Activated CD8-positive, alpha-beta T cell treated with anti-CD3 and anti-CD28 coated beads, Interleukin-2, amount 10 ng/mL, durations not matched to agents 7 days and 5 days (primary cell): ENCODE results near the gene GRID1. TPM values are rescaled to one million over a fixed set of nuclear protein-coding genes. Genes with fewer than 3 reads are reported as not detected.

ENCODE experiments used
- ATAC-seq: fragments of 150-1000 bp; cut with Tn5 transposase; one replicate; pipeline ENCODE4 v1.10.0; 2021; ENCODE audit warnings: moderate library complexity
- CTCF ChIA-PET: fragments of 350-600 bp; sonication (Branson Sonifier 250); formaldehyde crosslinking; loops from one replicate; lab custom pipeline; 2021; ENCODE audit warnings: antibody characterized with exemption; lab: Charles Lee
- POLR2A ChIA-PET: fragments of 350-600 bp; sonication (Branson Sonifier 250); formaldehyde crosslinking; loops from one replicate; lab custom pipeline; 2021; ENCODE audit warnings: antibody characterized with exemption; lab: Charles Lee
- DNase-seq: peaks from one replicate; pipeline ENCODE4 v3.0.0-alpha.2; 2020
- H3K27ac Mint-ChIP-seq: one replicate; pipeline ENCODE4 v1.8.0; 2021; ENCODE audit warnings: mild to moderate bottlenecking, mixed read lengths
- H3K27me3 Mint-ChIP-seq: one replicate; pipeline ENCODE4 v1.8.0; 2021; ENCODE audit warnings: low read depth, mixed read lengths
- H3K36me3 Mint-ChIP-seq: one replicate; pipeline ENCODE4 v1.8.0; 2021; ENCODE audit warnings: low read depth, mixed read lengths
- H3K4me1 Mint-ChIP-seq: one replicate; pipeline ENCODE4 v1.8.0; 2021; ENCODE audit warnings: low read depth, mixed read lengths
- H3K4me3 Mint-ChIP-seq: one replicate; pipeline ENCODE4 v1.8.0; 2021; ENCODE audit warnings: mild to moderate bottlenecking, mixed read lengths
- H3K9me3 Mint-ChIP-seq: one replicate; pipeline ENCODE4 v1.8.0; 2022; ENCODE audit warnings: mixed read lengths; ENCODE audit not compliant: insufficient read depth
- total RNA-seq, 2 experiments: library from RNA; stranded (reverse); gene quantifications; one replicate each; pipeline ENCODE4 v1.2.3, GENCODE V29; 2021

Gene GRID1
- total RNA-seq, 2 experiments from 2014 or later = not detected

DNA sequence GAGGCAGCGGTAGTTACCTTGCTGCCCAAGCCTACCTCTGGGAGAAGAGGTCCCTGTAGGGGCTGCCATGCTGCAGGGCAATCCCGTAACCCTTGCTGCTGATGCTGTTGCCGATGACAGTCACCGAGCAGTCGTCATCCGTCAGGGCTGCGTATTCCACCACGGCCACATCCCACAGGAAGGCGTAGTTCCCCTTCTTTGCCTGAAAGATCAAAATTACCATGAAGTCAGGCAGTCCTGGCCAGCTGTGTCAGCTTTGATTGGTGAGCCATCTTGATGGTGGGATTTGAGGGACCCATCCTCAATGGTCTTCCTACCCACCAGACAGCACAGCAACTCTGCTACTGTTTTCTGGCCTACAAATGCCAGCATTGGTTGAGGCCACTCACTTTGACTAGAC, 746.8 kb downstream of the GRID1 start:
- H3K36me3 Mint-ChIP-seq = no peaks in the 10 kb centered on the region
- no peak overlapping the region for H3K4me3 Mint-ChIP-seq
- H3K27me3 Mint-ChIP-seq = peaks cover 8% of the 10 kb centered on the region
- no peak overlapping the region for H3K27ac Mint-ChIP-seq
- no peaks in the 10 kb centered on the region for H3K9me3 Mint-ChIP-seq
- POLR2A ChIA-PET = no interaction called here
- peaks cover 2% of the 10 kb centered on the region for H3K4me1 Mint-ChIP-seq
- DNase-seq (no peak), ATAC-seq (no peak)
- CTCF ChIA-PET = no interaction called here

DNA sequence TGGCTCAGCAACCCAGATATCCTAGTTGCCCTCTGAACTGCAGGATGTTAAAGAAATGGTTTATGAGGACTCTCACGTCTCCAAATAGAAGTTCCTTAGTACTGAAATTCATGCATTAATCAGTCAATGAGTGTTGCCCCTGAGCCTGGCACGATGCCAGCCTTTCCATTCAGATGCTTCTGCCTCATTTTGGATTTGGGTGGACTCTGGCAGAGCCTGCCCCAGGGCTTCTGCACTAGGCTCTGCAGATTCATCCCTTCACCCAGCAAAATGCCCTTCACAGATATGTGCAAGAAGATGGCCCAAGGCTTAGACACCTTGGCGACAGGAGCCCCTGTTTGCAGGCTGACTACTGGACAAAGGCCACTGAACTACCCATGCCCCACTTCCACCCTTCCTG, 747.8 kb downstream of the GRID1 start:
- CTCF ChIA-PET = no interaction called here
- peaks cover 12% of the 10 kb centered on the region for H3K4me1 Mint-ChIP-seq
- no peak for ATAC-seq
- no peaks in the 10 kb centered on the region for H3K9me3 Mint-ChIP-seq
- no peak overlapping the region for H3K4me3 Mint-ChIP-seq
- H3K27me3 Mint-ChIP-seq = peaks cover 8% of the 10 kb centered on the region
- H3K27ac Mint-ChIP-seq = no peak overlapping the region
- DNase-seq = no peak
- H3K36me3 Mint-ChIP-seq = no peaks in the 10 kb centered on the region
- POLR2A ChIA-PET = no interaction called here

DNA sequence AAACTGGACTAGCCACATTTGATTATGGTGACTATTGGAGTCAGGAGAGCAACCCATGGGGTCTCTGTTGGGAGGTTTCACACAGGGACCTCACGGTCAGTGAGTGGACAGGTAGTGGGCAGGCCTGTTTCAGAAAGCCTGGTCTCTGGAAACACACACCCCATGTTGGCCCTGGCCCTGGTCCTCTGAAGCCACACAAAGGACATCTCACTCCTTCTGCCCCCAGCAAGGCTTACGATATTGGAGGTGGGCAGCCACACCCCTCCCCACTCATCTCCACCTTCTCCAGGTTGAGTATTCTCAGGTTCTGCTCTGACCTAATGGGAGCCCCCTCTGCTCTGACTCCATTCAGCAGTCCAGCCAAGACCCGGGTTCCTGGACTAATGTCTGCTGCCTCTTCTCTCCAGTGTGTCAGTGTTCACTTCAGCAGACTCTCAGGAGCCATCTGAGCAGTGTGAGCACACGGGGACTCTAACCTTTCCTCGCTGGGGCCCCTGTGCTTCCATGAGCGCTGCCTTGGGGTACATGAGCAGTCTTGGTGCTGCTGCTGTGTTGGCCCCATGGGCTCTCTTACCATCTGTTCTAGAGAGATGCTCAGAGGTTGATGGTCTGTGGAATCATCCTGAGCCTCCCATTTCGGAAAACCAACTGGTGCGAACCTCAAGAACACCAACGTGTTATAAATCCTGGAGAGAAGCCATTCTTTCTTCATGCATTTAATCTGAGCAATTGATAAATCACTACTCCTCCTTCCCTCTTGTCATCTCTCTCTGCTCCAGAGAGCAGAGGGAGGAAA, 748.6 kb downstream of the GRID1 start:
- POLR2A ChIA-PET = no interaction called here
- Mint-ChIP-seq H3K4me3 (no peak overlapping the region), H3K36me3 (no peaks in the 10 kb centered on the region), H3K27ac (no peak overlapping the region), H3K27me3 (peaks cover 7% of the 10 kb centered on the region), H3K4me1 (peaks cover 18% of the 10 kb centered on the region), H3K9me3 (no peaks in the 10 kb centered on the region)
- CTCF ChIA-PET = no interaction called here
- DNase-seq = no peak
- no peak for ATAC-seq

DNA sequence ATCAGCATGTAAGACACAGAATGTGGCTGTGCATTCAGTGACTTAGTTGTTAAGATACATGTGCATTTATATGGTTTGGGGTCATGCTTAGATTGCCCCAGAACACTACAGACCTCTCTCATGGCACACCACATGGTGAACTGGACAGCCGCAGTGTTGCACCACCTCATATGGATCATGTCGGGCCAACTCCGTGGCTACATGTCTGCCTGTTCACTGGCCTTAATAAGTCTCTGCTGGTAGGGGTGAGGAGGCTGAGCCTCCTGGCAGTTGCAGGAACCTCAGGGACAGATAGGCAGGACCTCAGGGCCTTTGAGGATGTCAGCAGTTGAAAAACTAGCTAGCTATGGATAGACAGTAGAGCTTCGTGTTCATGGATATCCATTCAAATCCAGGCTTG, 751.0 kb downstream of the GRID1 start:
- Mint-ChIP-seq H3K27ac (no peak overlapping the region), H3K27me3 (peaks cover 4% of the 10 kb centered on the region), H3K4me1 (peaks cover 30% of the 10 kb centered on the region), H3K4me3 (no peak overlapping the region), H3K9me3 (no peaks in the 10 kb centered on the region), H3K36me3 (no peaks in the 10 kb centered on the region)
- DNase-seq (no peak), ATAC-seq (no peak)
- ChIA-PET CTCF (interaction anchor here (1.5 kb wide), 1 partner anchor 21 kb away, joined by 3 read pairs; no protein-coding TSS in a partner anchor), POLR2A (no interaction called here)

GRCh38 chr10:85614981-85615380, 751.6 kb downstream of the GRID1 start:
- no peak overlapping the region for H3K27ac Mint-ChIP-seq
- H3K9me3 Mint-ChIP-seq = no peaks in the 10 kb centered on the region
- DNase-seq = no peak
- POLR2A ChIA-PET = no interaction called here
- H3K4me1 Mint-ChIP-seq = peaks cover 30% of the 10 kb centered on the region
- CTCF ChIA-PET = no interaction called here
- no peak for ATAC-seq
- no peak overlapping the region for H3K4me3 Mint-ChIP-seq
- H3K36me3 Mint-ChIP-seq = no peaks in the 10 kb centered on the region
- H3K27me3 Mint-ChIP-seq = peaks cover 9% of the 10 kb centered on the region

DNA sequence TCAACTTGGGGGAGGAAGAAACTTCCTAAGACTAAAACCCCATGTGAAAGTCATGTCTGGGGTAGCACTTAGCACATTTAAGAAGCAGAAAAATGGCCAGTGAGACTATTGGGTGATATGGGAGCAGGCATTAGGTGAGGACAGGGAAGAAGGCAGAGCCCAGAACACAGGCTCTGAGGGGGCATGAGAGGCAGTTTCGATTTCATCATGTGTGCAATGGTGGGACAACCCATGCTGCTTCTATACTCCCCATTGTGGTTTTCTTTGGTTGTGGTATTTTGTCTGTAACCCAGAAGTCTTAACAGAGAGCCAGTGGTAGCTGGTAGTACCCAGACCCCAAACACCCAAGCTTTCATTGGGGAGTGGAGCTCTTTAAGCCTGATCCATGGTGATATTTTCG, 752.0 kb downstream of the GRID1 start:
- H3K4me1 Mint-ChIP-seq = peaks cover 30% of the 10 kb centered on the region
- DNase-seq (peak; percentile 20), ATAC-seq (peak; percentile 43)

DNA sequence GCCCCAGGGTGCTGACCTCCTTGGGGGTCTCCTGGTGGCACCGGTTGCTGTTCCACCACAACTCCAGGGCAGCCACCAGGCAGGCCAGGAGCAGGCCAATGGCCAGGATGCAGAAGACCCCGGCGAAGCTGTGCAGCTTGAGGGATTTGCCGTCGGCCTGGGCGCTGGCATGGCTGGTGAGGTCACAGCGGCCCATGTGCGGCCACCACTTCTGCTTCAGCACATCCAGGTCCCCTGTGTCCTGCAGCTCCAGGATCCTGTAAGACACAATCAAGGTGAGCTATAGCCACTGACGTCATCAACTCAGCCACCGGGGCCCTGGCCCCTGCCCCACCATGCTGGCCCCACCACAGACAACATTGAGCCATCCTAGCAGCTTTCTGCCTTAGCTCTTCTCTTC, 753.2 kb downstream of the GRID1 start:
- Mint-ChIP-seq H3K4me3 (no peak overlapping the region), H3K4me1 (peaks cover 30% of the 10 kb centered on the region), H3K36me3 (no peaks in the 10 kb centered on the region), H3K27me3 (peaks cover 11% of the 10 kb centered on the region), H3K27ac (no peak overlapping the region), H3K9me3 (no peaks in the 10 kb centered on the region)
- ATAC-seq (no peak), DNase-seq (peak; percentile 15)
- ChIA-PET CTCF (no interaction called here), POLR2A (no interaction called here)

More for the DNA sequence above, 752.0 kb downstream of the GRID1 start:
- no peaks in the 10 kb centered on the region for H3K9me3 Mint-ChIP-seq
- no peak overlapping the region for H3K4me3 Mint-ChIP-seq
- H3K27me3 Mint-ChIP-seq = peaks cover 9% of the 10 kb centered on the region
- ChIA-PET POLR2A (no interaction called here), CTCF (no interaction called here)
- H3K27ac Mint-ChIP-seq = no peak overlapping the region
- no peaks in the 10 kb centered on the region for H3K36me3 Mint-ChIP-seq

DNA sequence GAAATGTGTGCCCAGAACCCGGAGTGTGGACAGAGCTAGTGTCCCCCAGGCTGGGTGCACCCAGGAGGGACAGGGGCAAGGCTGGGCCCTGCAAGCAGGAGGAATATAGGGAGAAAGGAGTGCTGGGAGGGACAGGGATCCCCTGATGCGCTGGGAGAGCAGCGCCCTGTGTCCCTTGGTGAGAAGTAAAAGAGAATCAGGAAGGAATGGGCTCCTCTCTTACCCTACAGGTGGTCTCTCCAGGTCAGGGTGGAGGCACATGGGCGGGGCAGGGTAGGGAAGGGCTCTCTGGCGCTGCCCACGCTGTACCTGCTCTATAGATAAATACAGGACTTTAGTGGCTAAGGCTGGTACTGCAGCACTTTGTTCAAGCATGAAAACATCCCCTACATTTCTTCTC, 753.8 kb downstream of the GRID1 start:
- peak overlapping the region; percentile 23 for H3K27ac Mint-ChIP-seq
- DNase-seq (peak; percentile 26), ATAC-seq (peak; percentile 50)
- CTCF ChIA-PET = interaction anchor here (0.8 to 1.3 kb wide), 4 partner anchors 8 to 19 kb away, joined by 3 to 4 read pairs (median 4); no protein-coding TSS in a partner anchor
- no peaks in the 10 kb centered on the region for H3K9me3 Mint-ChIP-seq
- POLR2A ChIA-PET = no interaction called here
- peak overlapping the region; percentile 4 for H3K4me3 Mint-ChIP-seq
- peaks cover 11% of the 10 kb centered on the region for H3K27me3 Mint-ChIP-seq
- H3K36me3 Mint-ChIP-seq = no peaks in the 10 kb centered on the region
- H3K4me1 Mint-ChIP-seq = peaks cover 30% of the 10 kb centered on the region

DNA sequence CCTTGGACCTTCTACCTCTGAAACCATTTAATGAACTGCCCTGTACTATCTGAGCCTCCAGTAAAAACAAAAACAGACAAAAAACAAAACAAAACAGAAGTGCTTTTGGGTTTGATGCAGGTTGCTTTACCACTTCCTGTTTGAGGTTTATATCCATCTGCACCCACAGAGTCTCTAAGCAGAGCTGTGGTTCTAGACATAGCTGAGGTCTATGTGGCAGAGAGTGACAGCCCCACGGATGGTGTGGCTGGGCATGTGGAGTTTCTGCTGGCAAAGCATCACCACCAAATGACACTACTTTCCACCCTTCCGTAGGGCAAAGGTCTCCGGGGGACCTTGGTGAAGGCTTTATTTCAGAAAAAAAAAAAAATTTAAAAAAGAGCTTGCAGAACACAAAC, 754.2 kb downstream of the GRID1 start:
- DNase-seq = peak; percentile 54
- peak overlapping the region; percentile 4 for H3K4me3 Mint-ChIP-seq
- CTCF ChIA-PET = interaction anchor here (0.8 to 1.3 kb wide), 4 partner anchors 9 to 19 kb away, joined by 3 to 4 read pairs (median 4); no protein-coding TSS in a partner anchor

GRCh38 chr10:85611746-85612377, 754.7 kb downstream of the GRID1 start:
- Mint-ChIP-seq H3K27ac (no peak overlapping the region), H3K27me3 (peaks cover 14% of the 10 kb centered on the region), H3K9me3 (no peaks in the 10 kb centered on the region), H3K4me3 (no peak overlapping the region), H3K36me3 (no peaks in the 10 kb centered on the region), H3K4me1 (peaks cover 30% of the 10 kb centered on the region)
- ChIA-PET CTCF (interaction anchor here (0.8 to 1.3 kb wide), 4 partner anchors 9 to 18 kb away, joined by 3 to 4 read pairs (median 4); no protein-coding TSS in a partner anchor), POLR2A (no interaction called here)
- DNase-seq (no peak), ATAC-seq (peak; percentile 24)

More for the DNA sequence above, 754.2 kb downstream of the GRID1 start:
- ATAC-seq = peak; percentile 87
- Mint-ChIP-seq H3K9me3 (no peaks in the 10 kb centered on the region), H3K27me3 (peaks cover 13% of the 10 kb centered on the region), H3K36me3 (no peaks in the 10 kb centered on the region), H3K27ac (peak overlapping the region; percentile 23), H3K4me1 (peaks cover 30% of the 10 kb centered on the region)
- POLR2A ChIA-PET = no interaction called here

DNA sequence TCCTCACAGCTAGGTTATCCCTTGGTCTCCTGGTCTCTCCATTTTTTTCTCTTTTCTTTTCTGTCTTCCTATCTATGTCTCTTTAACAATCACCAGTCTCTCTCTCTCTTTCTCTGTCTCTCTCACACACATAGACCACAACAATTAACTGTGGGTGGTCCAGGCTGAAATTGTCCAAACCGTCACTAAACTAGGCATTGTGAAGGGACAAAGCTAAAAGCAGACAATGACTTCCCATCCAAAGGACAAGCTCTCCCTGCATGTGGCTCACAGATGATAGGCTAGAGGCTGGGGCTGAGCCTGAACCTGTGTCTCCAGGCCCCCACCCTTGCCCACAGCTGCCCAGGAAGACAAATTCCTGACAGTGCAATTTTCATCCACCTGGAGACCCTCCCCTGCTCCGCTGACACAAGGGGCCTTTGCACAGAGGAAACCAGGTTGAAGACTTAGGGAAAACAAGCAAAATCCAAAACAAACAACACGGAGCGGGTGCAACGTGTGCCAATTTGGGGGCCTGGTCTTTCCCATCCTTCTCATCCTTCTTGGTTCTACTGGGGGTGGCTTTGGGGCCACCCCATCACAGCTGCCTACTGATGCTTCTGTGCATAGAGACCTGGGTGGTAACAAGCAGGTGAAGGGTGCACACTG, 755.4 kb downstream of the GRID1 start:
- H3K9me3 Mint-ChIP-seq = no peaks in the 10 kb centered on the region
- peaks cover 14% of the 10 kb centered on the region for H3K27me3 Mint-ChIP-seq
- ChIA-PET CTCF (no interaction called here), POLR2A (no interaction called here)
- H3K4me3 Mint-ChIP-seq = no peak overlapping the region
- H3K36me3 Mint-ChIP-seq = no peaks in the 10 kb centered on the region
- DNase-seq (peak; percentile 17), ATAC-seq (no peak)
- H3K4me1 Mint-ChIP-seq = peaks cover 30% of the 10 kb centered on the region
- H3K27ac Mint-ChIP-seq = no peak overlapping the region
